Gastroesophageal sphincter (tissue), 3 donors: ENCODE data around the gene TMEM255A.

Experiments used
- POLR2A ChIP-seq, 2 donors: fragments of 450-650 bp; IDR thresholded peaks; one replicate each; pipeline ENCODE4 v1.6.1; 2017; ENCODE audit warnings: antibody characterized with exemption in 2 of 2, mild to moderate bottlenecking in 2 of 2, moderate library complexity in 1 of 2
- POLR2AphosphoS5 ChIP-seq: sonication (generic); formaldehyde crosslinking; IDR thresholded peaks from one replicate; pipeline ENCODE4 v1.6.1; 2017; ENCODE audit warnings: antibody characterized with exemption
- TF ChIP-seq, protein P1 (sequence below), 4 experiments: fragments of 200-600 bp in 2 of 4; fragments of 450-650 bp in 2 of 4; sonication (generic) in 1 of 4; IDR thresholded peaks; one replicate each; pipeline ENCODE4 v1.5.1; 2017 to 2019; ENCODE audit warnings: antibody characterized with exemption in 4 of 4, mild to moderate bottlenecking in 2 of 4, moderate library complexity in 2 of 4

GRCh38 chrX:120306630-120307029 lies 4.6 kb downstream of the TMEM255A start:
- TF ChIP-seq, protein P1, sequence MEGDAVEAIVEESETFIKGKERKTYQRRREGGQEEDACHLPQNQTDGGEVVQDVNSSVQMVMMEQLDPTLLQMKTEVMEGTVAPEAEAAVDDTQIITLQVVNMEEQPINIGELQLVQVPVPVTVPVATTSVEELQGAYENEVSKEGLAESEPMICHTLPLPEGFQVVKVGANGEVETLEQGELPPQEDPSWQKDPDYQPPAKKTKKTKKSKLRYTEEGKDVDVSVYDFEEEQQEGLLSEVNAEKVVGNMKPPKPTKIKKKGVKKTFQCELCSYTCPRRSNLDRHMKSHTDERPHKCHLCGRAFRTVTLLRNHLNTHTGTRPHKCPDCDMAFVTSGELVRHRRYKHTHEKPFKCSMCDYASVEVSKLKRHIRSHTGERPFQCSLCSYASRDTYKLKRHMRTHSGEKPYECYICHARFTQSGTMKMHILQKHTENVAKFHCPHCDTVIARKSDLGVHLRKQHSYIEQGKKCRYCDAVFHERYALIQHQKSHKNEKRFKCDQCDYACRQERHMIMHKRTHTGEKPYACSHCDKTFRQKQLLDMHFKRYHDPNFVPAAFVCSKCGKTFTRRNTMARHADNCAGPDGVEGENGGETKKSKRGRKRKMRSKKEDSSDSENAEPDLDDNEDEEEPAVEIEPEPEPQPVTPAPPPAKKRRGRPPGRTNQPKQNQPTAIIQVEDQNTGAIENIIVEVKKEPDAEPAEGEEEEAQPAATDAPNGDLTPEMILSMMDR (IDR thresholded peaks at IDR 0.05): no peak
- TF ChIP-seq POLR2A (IDR thresholded peaks at IDR 0.05) (no peak), POLR2AphosphoS5 (no peak)
